A172 (cell line): Measurements from ENCODE around the gene TRIM41. TPM values are rescaled to one million over a fixed set of nuclear protein-coding genes. Genes with fewer than 3 reads are reported as not detected.
"Not testable (repeated sequence)": the region's sequence is repeated elsewhere in the genome, so short reads cannot be mapped to it uniquely, and the experiment has no call there.

Experiments used
- DNase-seq: peaks from one replicate; pipeline ENCODE4 v3.0.0-alpha.2; 2015; ENCODE audit warnings: low spot score
- total RNA-seq: library from RNA; depleted of rRNA; stranded (reverse); fragments of >200 nt; shearing (Covaris generic); gene quantifications from 2 replicates; pipeline ENCODE4 v1.2.3, GENCODE V29; 2014; rRNA removed

TRIM41 gene
- total RNA-seq, 1 experiment from 2014 or later: 10.3 TPM

DNA sequence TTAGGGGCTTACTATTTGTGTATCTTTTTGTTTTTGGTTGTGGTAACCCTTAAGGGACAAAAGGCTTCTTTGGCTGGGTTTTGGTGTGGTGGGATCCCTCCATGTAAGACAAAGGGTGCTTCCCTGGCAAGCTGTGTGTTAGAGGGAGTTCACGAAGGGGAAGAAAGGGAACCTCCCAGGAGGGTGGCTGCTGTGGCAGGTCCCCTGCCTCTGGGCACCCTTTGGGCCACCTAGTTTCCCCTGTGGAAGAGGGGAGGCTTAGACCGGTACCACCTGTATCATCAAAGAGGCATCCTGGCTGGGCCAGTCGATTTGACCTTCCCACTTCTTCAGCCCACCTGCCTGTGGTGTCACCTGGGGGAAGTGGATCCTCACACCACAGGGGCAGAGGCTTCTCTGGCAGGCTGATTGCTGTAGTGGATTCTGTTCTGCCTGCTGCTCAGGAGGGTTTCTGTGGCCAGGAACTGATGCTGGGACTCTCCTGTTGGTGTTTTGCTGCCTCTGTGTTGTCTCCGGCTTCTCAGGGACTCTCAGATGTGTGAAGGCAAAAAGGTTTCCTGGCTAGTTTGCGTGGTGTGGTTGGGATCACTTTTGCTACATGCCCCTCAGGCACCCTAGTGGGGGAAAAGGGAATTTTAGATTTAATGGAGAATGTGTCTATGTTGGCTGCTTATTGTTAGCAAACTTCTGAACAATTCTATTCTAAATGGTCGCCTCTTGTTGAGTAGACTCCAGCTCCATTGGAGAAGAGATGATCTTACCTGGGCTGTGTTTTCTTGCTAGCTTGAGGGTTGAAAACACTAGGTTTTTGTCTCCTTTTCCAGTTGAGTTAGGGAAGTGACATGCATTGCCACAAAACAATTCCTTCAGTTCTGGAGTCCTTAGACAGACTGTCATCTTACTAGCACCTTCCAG, 61.0 kb downstream of the TRIM41 start:
- not testable (repeated sequence) for DNase-seq

Other genes with a start within 250 kb of the TRIM41 start
- not detected in 2 replicates for gene BTNL3, start 234.4 kb upstream of the TRIM41 start, total RNA-seq
- gene BTNL9, start 183.0 kb upstream of the TRIM41 start, total RNA-seq: not detected in 2 replicates
- not detected in 2 replicates for gene OR2V1, start 92.1 kb upstream of the TRIM41 start, total RNA-seq
- not detected in 2 replicates for gene OR2V2, start 75.7 kb upstream of the TRIM41 start, total RNA-seq
- 19.0 and 29.8 TPM in 2 replicates for gene TRIM7, start 18.1 kb upstream of the TRIM41 start, total RNA-seq
- gene RACK1, start 20.6 kb downstream of the TRIM41 start, total RNA-seq: 2,696 and 2,799 TPM in 2 replicates
- gene TRIM52, start 37.9 kb downstream of the TRIM41 start, total RNA-seq: 8.5 and 13.2 TPM in 2 replicates
- gene OR4F3, start 144.0 kb downstream of the TRIM41 start, total RNA-seq: not detected in 2 replicates